ENCODE results near the gene SNX15. TPM values are rescaled to one million over a fixed set of nuclear protein-coding genes. Genes with fewer than 3 reads are reported as not detected.
A peak's percentile ranks its signal among the peaks of the same experiment; 100 is the strongest.
"Not testable (repeated sequence)": the region's sequence is repeated elsewhere in the genome, so short reads cannot be mapped to it uniquely, and the experiment has no call there.

SNX15 gene
- total RNA-seq, 2 donors from 2014 or later, result 23.4 to 25.2 TPM

- Histone ChIP-seq H3K4me1 (replicated peaks) (no peaks in the 10 kb centered on the region), H3K27ac (no peak overlapping the region), H3K4me3 (no peak overlapping the region), H3K36me3 (no peaks in the 10 kb centered on the region), H3K27me3 (replicated peaks; ENCODE audit: insufficient read depth) (no peaks in the 10 kb centered on the region), H3K9me3 (no peaks in the 10 kb centered on the region)
- 90% methylated on average over 11 of the region's 11 CpGs for WGBS
- TF ChIP-seq POLR2A (IDR thresholded peaks at IDR 0.05) (no peak), CTCF (IDR thresholded peaks at IDR 0.05) (no peak), POLR2AphosphoS5 (IDR thresholded peaks at IDR 0.05) (no peak)
- no peak for DNase-seq (ENCODE audit: low spot score)
- intact Hi-C loops (cut with DNase I), result no loop called here
These were observed 5.7 kb upstream of the SNX15 start for GRCh38 chr11:65021509-65021908.

- H3K27me3 ChIP-seq (replicated peaks; ENCODE audit: insufficient read depth); H3K4me3 ChIP-seq; intact Hi-C loops (cut with DNase I); H3K36me3 ChIP-seq; H3K9me3 ChIP-seq; H3K27ac ChIP-seq; DNase-seq (ENCODE audit: low spot score); H3K4me1 ChIP-seq (replicated peaks): not testable (repeated sequence)
- 74% methylated on average over 8 of the region's 8 CpGs for WGBS
These were observed 3.7 kb upstream of the SNX15 start for GRCh38 chr11:65023502-65023901.

- H3K27me3 ChIP-seq (replicated peaks; ENCODE audit: insufficient read depth), result no peaks in the 10 kb centered on the region
- H3K27ac ChIP-seq, result peak overlapping the region; percentile 87 to 92
- intact Hi-C loops (cut with DNase I), result no loop called here
- TF ChIP-seq CTCF (IDR thresholded peaks at IDR 0.05) (no peak), POLR2A (IDR thresholded peaks at IDR 0.05) (no peak), POLR2AphosphoS5 (IDR thresholded peaks at IDR 0.05) (no peak)
- H3K4me1 ChIP-seq (replicated peaks), result peaks cover 5% of the 10 kb centered on the region
- no peak for DNase-seq (ENCODE audit: low spot score)
- H3K36me3 ChIP-seq, result no peaks in the 10 kb centered on the region
- no peaks in the 10 kb centered on the region for H3K9me3 ChIP-seq
- WGBS, result 51% methylated on average over 10 of the region's 10 CpGs
- H3K4me3 ChIP-seq, result peak overlapping the region in 1 of 2 donors; percentile 57
These were observed 429 bp upstream of the SNX15 start for GRCh38 chr11:65026810-65027209.

GRCh38 chr11:65032216-65032615 is 5.0 kb downstream of the SNX15 start:
- Histone ChIP-seq H3K4me1 (replicated peaks) (peaks cover 5% of the 10 kb centered on the region), H3K27ac (no peak overlapping the region), H3K36me3 (peaks cover 8 to 13% of the 10 kb centered on the region in 2 donors), H3K27me3 (replicated peaks; ENCODE audit: insufficient read depth) (no peaks in the 10 kb centered on the region), H3K4me3 (no peak overlapping the region), H3K9me3 (no peaks in the 10 kb centered on the region)
- DNase-seq (ENCODE audit: low spot score), result no peak
- 85% methylated on average over 13 of the region's 13 CpGs for WGBS
- TF ChIP-seq POLR2A (IDR thresholded peaks at IDR 0.05), result no peak
- TF ChIP-seq POLR2AphosphoS5 (IDR thresholded peaks at IDR 0.05), result no peak
- TF ChIP-seq CTCF (IDR thresholded peaks at IDR 0.05), result no peak
- intact Hi-C loops (cut with DNase I), result no loop called here

GRCh38 chr11:65034423-65034822 is 7.2 kb downstream of the SNX15 start:
- intact Hi-C loops (cut with DNase I), result no loop called here
- no peak overlapping the region for H3K27ac ChIP-seq
- WGBS, result 88% methylated on average over 2 of the region's 2 CpGs
- H3K4me3 ChIP-seq, result no peak overlapping the region
- H3K9me3 ChIP-seq, result no peaks in the 10 kb centered on the region
- TF ChIP-seq POLR2A (IDR thresholded peaks at IDR 0.05), result no peak
- TF ChIP-seq POLR2AphosphoS5 (IDR thresholded peaks at IDR 0.05), result no peak
- no peak for TF ChIP-seq CTCF (IDR thresholded peaks at IDR 0.05)
- H3K4me1 ChIP-seq (replicated peaks), result no peaks in the 10 kb centered on the region
- no peaks in the 10 kb centered on the region for H3K27me3 ChIP-seq (replicated peaks; ENCODE audit: insufficient read depth)
- peaks cover 13 to 14% of the 10 kb centered on the region in 2 donors for H3K36me3 ChIP-seq
- no peak for DNase-seq (ENCODE audit: low spot score)

All from prostate gland (tissue), 2 donors.